H1 (cell line): ENCODE data around the gene ZBTB38. TPM values are rescaled to one million over a fixed set of nuclear protein-coding genes. Genes with fewer than 3 reads are reported as not detected.

Experiments used
- CTCF ChIA-PET: fragments of 300-600 bp; sonication (Branson Sonifier 250); formaldehyde crosslinking; loops from one replicate; lab custom pipeline; 2021; ENCODE audit not compliant: partially characterized antibody; lab: Charles Lee
- POLR2A ChIA-PET: fragments of 300-600 bp; sonication (Branson Sonifier 250); formaldehyde crosslinking; loops from one replicate; lab custom pipeline; 2021; ENCODE audit warnings: inconsistent platforms; ENCODE audit not compliant: partially characterized antibody; lab: Charles Lee
- DNase-seq, 2 experiments: peaks; one replicate each; pipeline versions ENCODE4 v3.0.0 to v3.0.0-alpha.2; 2010 to 2022; ENCODE audit warnings: low spot score in 2 of 2, low read depth in 1 of 2, mixed read lengths in 1 of 2
- FAIRE-seq: peaks from 2 replicates; lab custom pipeline; 2011; peaks lifted over from hg19 to GRCh38; lab: Jason Lieb, UNC
- H2AFZ ChIP-seq: 2 replicates; pipeline ENCODE4 v1.8.1; 2012; ENCODE audit warnings: low read length, inconsistent platforms
- H2AK5ac ChIP-seq: 2 replicates; pipeline ENCODE4 v1.6.1; 2013; ENCODE audit warnings: low read depth, low read length
- H2BK120ac ChIP-seq: replicated peaks from 2 replicates; pipeline ENCODE3; 2013; ENCODE audit warnings: low read depth, low read length, inconsistent platforms
- H2BK12ac ChIP-seq: 2 replicates; pipeline ENCODE4 v1.6.1; 2013; ENCODE audit warnings: low read depth, low read length
- H2BK15ac ChIP-seq: 2 replicates; pipeline ENCODE4 v1.6.1; 2013; ENCODE audit warnings: low read length
- H2BK20ac ChIP-seq: 2 replicates; pipeline ENCODE4 v1.6.1; 2013; ENCODE audit warnings: low read length
- H2BK5ac ChIP-seq: 2 replicates; pipeline ENCODE4 v1.6.1; 2013; ENCODE audit warnings: low read depth, low read length
- H3K14ac ChIP-seq: 2 replicates; pipeline ENCODE4 v1.6.1; 2013; ENCODE audit warnings: inconsistent platforms; ENCODE audit not compliant: insufficient read length
- H3K18ac ChIP-seq: 2 replicates; pipeline ENCODE4 v1.6.1; 2013; ENCODE audit warnings: low read length; ENCODE audit errors: extremely low read depth
- H3K23ac ChIP-seq: 2 replicates; pipeline ENCODE4 v1.6.1; 2013; ENCODE audit warnings: inconsistent platforms; ENCODE audit not compliant: insufficient read length
- H3K23me2 ChIP-seq: 2 replicates; pipeline ENCODE4 v1.6.1; 2013; ENCODE audit warnings: low read depth, low read length
- H3K27ac ChIP-seq: 2 replicates; pipeline ENCODE4 v1.6.1; 2011; ENCODE audit warnings: low read depth, low read length, inconsistent platforms
- H3K27me3 ChIP-seq, 4 experiments: replicated peaks in 1 of 4; 1 replicate in 1 of 4; 2 replicates in 3 of 4; pipeline versions ENCODE4 v1.6.1 to v1.8.1; 2011 to 2013; ENCODE audit warnings: low read length in 3 of 4, mild to moderate bottlenecking in 3 of 4, inconsistent platforms in 2 of 4, mixed read lengths in 2 of 4, moderate library complexity in 1 of 4; ENCODE audit not compliant: control insufficient read depth in 3 of 4, insufficient read depth in 3 of 4; ENCODE audit errors: extremely low read depth in 1 of 4
- H3K36me3 ChIP-seq, 4 experiments: 2 replicates each; pipeline versions ENCODE4 v1.6.1 to v1.8.1; 2011 to 2013; ENCODE audit warnings: mild to moderate bottlenecking in 4 of 4, low read length in 3 of 4, moderate library complexity in 2 of 4, control low read depth in 1 of 4, inconsistent platforms in 1 of 4; ENCODE audit not compliant: insufficient read depth in 4 of 4, control insufficient read depth in 2 of 4
- H3K4ac ChIP-seq: replicated peaks from 2 replicates; pipeline ENCODE3; 2013; ENCODE audit warnings: low read length, low read depth, mixed read lengths, inconsistent platforms; ENCODE audit not compliant: insufficient read length
- H3K4me1 ChIP-seq, 4 experiments: replicated peaks in 1 of 4; 1 replicate in 1 of 4; 2 replicates in 3 of 4; pipeline versions ENCODE4 v1.6.1 to v1.8.1; 2011 to 2013; ENCODE audit warnings: low read length in 3 of 4, inconsistent platforms in 2 of 4, mixed read lengths in 1 of 4; ENCODE audit not compliant: insufficient read depth in 4 of 4, control insufficient read depth in 3 of 4
- H3K4me2 ChIP-seq, 2 experiments: 2 replicates each; pipeline versions ENCODE4 v1.6.1 to v1.8.1; 2011 to 2013; ENCODE audit warnings: low read depth in 2 of 2, low read length in 2 of 2, control low read depth in 1 of 2, inconsistent platforms in 1 of 2, mild to moderate bottlenecking in 1 of 2; ENCODE audit not compliant: insufficient read depth in 1 of 2
- H3K4me3 ChIP-seq, 4 experiments: fragments of 200-600, 300-600 bp in 1 of 4; sonication (generic), shearing (Covaris generic), sonication (Bioruptor Twin) in 1 of 4; 2 replicates each; pipeline versions ENCODE4 v1.5.1 to v1.8.1; 2011 to 2016; ENCODE audit warnings: low read length in 4 of 4, low read depth in 3 of 4, control low read depth in 2 of 4, inconsistent platforms in 2 of 4, mild to moderate bottlenecking in 2 of 4, mixed read lengths in 1 of 4, moderate library complexity in 1 of 4; ENCODE audit not compliant: insufficient read depth in 2 of 4; ENCODE audit errors: extremely low read depth in 1 of 4
- H3K56ac ChIP-seq: replicated peaks from 2 replicates; pipeline ENCODE3; 2013; ENCODE audit warnings: low read depth, mild to moderate bottlenecking, mixed read lengths, low read length, inconsistent platforms; ENCODE audit not compliant: insufficient read length
- H3K79me1 ChIP-seq: 2 replicates; pipeline ENCODE4 v1.6.1; 2013; ENCODE audit warnings: low read depth, low read length, control low read depth
- H3K79me2 ChIP-seq, 2 experiments: 2 replicates each; pipeline versions ENCODE4 v1.6.1 to v1.8.1; 2012 to 2013; ENCODE audit warnings: low read length in 2 of 2, mild to moderate bottlenecking in 2 of 2, inconsistent platforms in 1 of 2; ENCODE audit not compliant: insufficient read depth in 2 of 2, control insufficient read depth in 1 of 2
- H3K9ac ChIP-seq, 4 experiments: replicated peaks in 1 of 4; 1 replicate in 1 of 4; 2 replicates in 3 of 4; pipeline versions ENCODE4 v1.6.1 to v1.8.1; 2011 to 2013; ENCODE audit warnings: low read depth in 3 of 4, low read length in 3 of 4, control low read depth in 2 of 4, mild to moderate bottlenecking in 2 of 4, moderate library complexity in 2 of 4, inconsistent platforms in 1 of 4; ENCODE audit errors: extremely low read depth in 1 of 4
- H3K9me3 ChIP-seq, 2 experiments: 2 replicates each; pipeline versions ENCODE4 v1.6.1 to v1.8.1; 2012 to 2013; ENCODE audit warnings: mild to moderate bottlenecking in 2 of 2, moderate library complexity in 2 of 2, control low read depth in 1 of 2, inconsistent platforms in 1 of 2, low read depth in 1 of 2, low read length in 1 of 2, mixed read lengths in 1 of 2; ENCODE audit not compliant: insufficient read depth in 2 of 2
- H4K20me1 ChIP-seq, 2 experiments: replicated peaks in 1 of 2; 2 replicates each; pipeline versions ENCODE3 to v1.8.1; 2011 to 2013; ENCODE audit warnings: inconsistent platforms in 2 of 2, low read length in 2 of 2, mild to moderate bottlenecking in 1 of 2; ENCODE audit not compliant: insufficient read depth in 2 of 2, control insufficient read depth in 1 of 2
- H4K5ac ChIP-seq: 2 replicates; pipeline ENCODE4 v1.6.1; 2013; ENCODE audit warnings: low read length, low read depth, mixed read lengths, inconsistent platforms; ENCODE audit not compliant: insufficient read length
- H4K8ac ChIP-seq: 2 replicates; pipeline ENCODE4 v1.8.0; 2013; ENCODE audit warnings: mild to moderate bottlenecking, moderate library complexity, low read length, inconsistent platforms; ENCODE audit not compliant: insufficient read depth; ENCODE audit errors: extremely low read depth
- H4K91ac ChIP-seq: replicated peaks from 2 replicates; pipeline ENCODE3; 2013; ENCODE audit warnings: low read length, mixed read lengths, inconsistent platforms; ENCODE audit not compliant: insufficient read length
- CREB1 ChIP-seq: IDR thresholded peaks from 2 replicates; pipeline ENCODE4 v1.6.1; 2012; ENCODE audit warnings: inconsistent platforms
- EP300 ChIP-seq, 2 experiments: IDR thresholded peaks; 1 replicate in 1 of 2; 2 replicates in 1 of 2; pipeline ENCODE4 v1.6.1; 2011 to 2012; ENCODE audit warnings: low read depth in 2 of 2, low read length in 2 of 2, mild to moderate bottlenecking in 2 of 2, borderline replicate concordance in 1 of 2, inconsistent platforms in 1 of 2, moderate library complexity in 1 of 2
- FOSL1 ChIP-seq: IDR thresholded peaks from 2 replicates; pipeline ENCODE4 v1.6.1; 2011; ENCODE audit warnings: mild to moderate bottlenecking, low read depth, low read length, moderate library complexity; ENCODE audit not compliant: insufficient read depth
- HDAC6 ChIP-seq: IDR thresholded peaks from one replicate; pipeline ENCODE4 v1.7.1; 2012; ENCODE audit warnings: low read depth, mild to moderate bottlenecking, inconsistent platforms, low read length, moderate library complexity
- JUN ChIP-seq: IDR thresholded peaks from 2 replicates; pipeline ENCODE4 v1.6.1; 2011; ENCODE audit warnings: low read depth, mild to moderate bottlenecking, improper control_type of control experiment, low read length
- KDM5A ChIP-seq: fragments of 200-600 bp; IDR thresholded peaks from 2 replicates; pipeline ENCODE4 v1.7.1; 2012; ENCODE audit warnings: mild to moderate bottlenecking, low read length, inconsistent platforms, mixed read lengths
- NANOG ChIP-seq: IDR thresholded peaks from 2 replicates; pipeline ENCODE4 v1.6.1; 2011; ENCODE audit warnings: low read length, low read depth, mild to moderate bottlenecking, inconsistent platforms; ENCODE audit not compliant: insufficient read depth, poor library complexity, severe bottlenecking
- NRF1 ChIP-seq: IDR thresholded peaks from 2 replicates; pipeline ENCODE4 v1.6.1; 2011; ENCODE audit warnings: mild to moderate bottlenecking, low read depth, low read length, improper control_type of control experiment
- RBBP5 ChIP-seq: IDR thresholded peaks from 2 replicates; pipeline ENCODE4 v1.7.1; 2012; ENCODE audit warnings: low read depth, mild to moderate bottlenecking, inconsistent platforms, low read length, moderate library complexity, borderline replicate concordance
- SP2 ChIP-seq: IDR thresholded peaks from 2 replicates; pipeline ENCODE4 v1.6.1; 2012; ENCODE audit warnings: mild to moderate bottlenecking, low read length, inconsistent platforms
- SRF ChIP-seq: IDR thresholded peaks from 2 replicates; pipeline ENCODE4 v1.6.1; 2011; ENCODE audit warnings: mild to moderate bottlenecking, low read depth, low read length, moderate library complexity
- TAF1 ChIP-seq: IDR thresholded peaks from 2 replicates; pipeline ENCODE4 v1.6.1; 2011; ENCODE audit warnings: mild to moderate bottlenecking, low read depth, low read length
- TAF7 ChIP-seq: optimal IDR thresholded peaks from 2 replicates; pipeline ENCODE3; 2011; ENCODE audit warnings: low read depth, mild to moderate bottlenecking, inconsistent platforms, low read length, moderate library complexity, borderline replicate concordance
- WGBS, 2 experiments: shearing (Covaris generic) in 1 of 2; methylation state at CpG; one replicate each; pipeline versions ENCODE4 v1.1.6 to v1.1.7; 2013 to 2015; ENCODE audit warnings: low lambda C conversion rate in 2 of 2, mixed read lengths in 2 of 2, inconsistent platforms in 1 of 2, low coverage in 1 of 2, missing lambda C conversion rate in 1 of 2; ENCODE audit not compliant: insufficient replicate concordance in 2 of 2, insufficient coverage in 1 of 2, insufficient read length in 1 of 2; ENCODE audit errors: extremely low coverage in 1 of 2, missing lambda C conversion rate in 1 of 2; 5-methylcytosine and 5-hydroxymethylcytosine counted together
- polyA plus RNA-seq, 7 experiments: library from polyadenylated mRNA; depleted of rRNA in 3 of 7; stranded (reverse) in 5 of 7; unstranded in 2 of 7; fragments of >200 nt in 5 of 7; fragments of 200-250 nt in 2 of 7; gene quantifications; 1 replicate in 5 of 7; 2 replicates in 1 of 7; 4 replicates in 1 of 7; pipeline versions ENCODE4 v1.2.1 to v1.2.3, GENCODE V29; 2011 to 2013; ENCODE audit warnings: missing spikeins in 2 of 7, mixed read lengths in 2 of 7
- total RNA-seq: library from RNA; stranded (reverse); fragmentation: NEBNext Ultra II Directional; extraction: Animal tissue kit (Norgen Biotek cat#: 25700); gene quantifications from 2 replicates; pipeline ENCODE4 v1.2.1, GENCODE V29; 2021
- TF ChIP-seq, protein P1 (sequence below): IDR thresholded peaks from 2 replicates; pipeline ENCODE4 v1.6.1; 2012; ENCODE audit warnings: inconsistent platforms

The ZBTB38 gene
- total and polyA plus RNA-seq, 2 of the 8 experiments (the other 6 are each of a cell fraction or from before 2014, with no cell fraction given) = 4.4 to 10.5 TPM

DNA sequence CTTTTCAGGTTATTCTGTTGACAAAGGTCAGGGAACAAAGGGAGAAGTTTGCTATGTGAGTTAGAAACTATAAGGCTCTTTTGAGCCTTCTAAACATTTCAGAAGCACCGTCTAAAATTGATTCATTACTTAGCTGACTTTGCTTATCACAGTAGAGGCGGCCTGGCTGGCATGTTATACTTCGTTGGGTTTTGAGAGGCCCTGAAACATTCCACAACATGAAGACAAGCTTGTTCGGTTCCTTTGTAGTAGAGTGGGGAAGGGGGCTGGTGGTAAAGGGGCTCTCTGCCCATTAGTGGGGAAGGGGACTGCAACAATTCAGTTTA is 23.6 kb downstream of the ZBTB38 start:
- POLR2A ChIA-PET = interaction anchor here (0.7 kb wide), 1 partner anchor 80 kb away, joined by 3 read pairs; no protein-coding TSS in a partner anchor
- no peak for TF ChIP-seq EP300 (IDR thresholded peaks at IDR 0.05; ENCODE audit: borderline replicate concordance in 1 of 2, low read depth in 2 of 2, low read length in 2 of 2)
- no peak for TF ChIP-seq TAF1
- no peak for TF ChIP-seq SP2
- no peak for TF ChIP-seq NANOG
- no peak for TF ChIP-seq NRF1
- no peak for TF ChIP-seq SRF
- TF ChIP-seq CREB1 = no peak
- TF ChIP-seq FOSL1 = no peak
- TF ChIP-seq KDM5A = no peak
- no peak for TF ChIP-seq HDAC6
- TF ChIP-seq, protein P1, sequence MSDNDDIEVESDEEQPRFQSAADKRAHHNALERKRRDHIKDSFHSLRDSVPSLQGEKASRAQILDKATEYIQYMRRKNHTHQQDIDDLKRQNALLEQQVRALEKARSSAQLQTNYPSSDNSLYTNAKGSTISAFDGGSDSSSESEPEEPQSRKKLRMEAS = no peak
- TF ChIP-seq JUN = no peak
- no peak for TF ChIP-seq TAF7
- no peak for TF ChIP-seq RBBP5

More for the DNA sequence above, 23.6 kb downstream of the ZBTB38 start:
- H3K27ac ChIP-seq = no peak overlapping the region
- H3K23ac ChIP-seq = no peak overlapping the region
- H4K8ac ChIP-seq = no peak overlapping the region
- no peaks in the 10 kb centered on the region for H3K79me2 ChIP-seq
- CTCF ChIA-PET = interaction anchor here (1.1 to 2.8 kb wide), 5 partner anchors 9 to 73 kb away, joined by 3 to 7 read pairs (median 4); no protein-coding TSS in a partner anchor
- no peak overlapping the region for H3K9ac ChIP-seq
- no peak overlapping the region for H2BK12ac ChIP-seq
- DNase-seq (no peak), FAIRE-seq (no peak)
- peaks cover 6 to 18% (median 13%) of the 10 kb centered on the region in 4 experiments; a peak in 6 of 7 replicates for H3K4me1 ChIP-seq
- H3K9me3 ChIP-seq = no peaks in the 10 kb centered on the region
- no peak overlapping the region for H4K91ac ChIP-seq
- H4K5ac ChIP-seq = no peak overlapping the region
- H3K27me3 ChIP-seq = no peaks in the 10 kb centered on the region
- H3K4me3 ChIP-seq = no peak overlapping the region
- WGBS, 2 experiments = 90% methylated on average over 4 of the region's 4 CpGs; no CpG with 5 or more reads in 1 of the 2 experiments
- no peak overlapping the region for H3K4ac ChIP-seq
- no peaks in the 10 kb centered on the region for H4K20me1 ChIP-seq
- H2AK5ac ChIP-seq = no peak overlapping the region
- no peak overlapping the region for H3K4me2 ChIP-seq
- no peak overlapping the region for H2BK15ac ChIP-seq
- no peaks in the 10 kb centered on the region; the same call in 1 of the 2 replicates for H3K23me2 ChIP-seq
- no peak overlapping the region for H3K56ac ChIP-seq
- H3K18ac ChIP-seq = no peak overlapping the region
- H2BK5ac ChIP-seq = no peak overlapping the region
- H3K36me3 ChIP-seq = no peaks in the 10 kb centered on the region
- H2AFZ ChIP-seq = no peak overlapping the region
- no peak overlapping the region for H2BK20ac ChIP-seq
- no peaks in the 10 kb centered on the region for H3K79me1 ChIP-seq
- H3K14ac ChIP-seq = no peak overlapping the region
- H2BK120ac ChIP-seq = no peak overlapping the region
